ENCODE measurements around the gene CBARP. TPM values are rescaled to one million over a fixed set of nuclear protein-coding genes. Genes with fewer than 3 reads are reported as not detected.
A peak's percentile ranks its signal among the peaks of the same experiment; 100 is the strongest.

CBARP gene
- total RNA-seq, 1 experiment from 2014 or later: 28.4 TPM

DNA sequence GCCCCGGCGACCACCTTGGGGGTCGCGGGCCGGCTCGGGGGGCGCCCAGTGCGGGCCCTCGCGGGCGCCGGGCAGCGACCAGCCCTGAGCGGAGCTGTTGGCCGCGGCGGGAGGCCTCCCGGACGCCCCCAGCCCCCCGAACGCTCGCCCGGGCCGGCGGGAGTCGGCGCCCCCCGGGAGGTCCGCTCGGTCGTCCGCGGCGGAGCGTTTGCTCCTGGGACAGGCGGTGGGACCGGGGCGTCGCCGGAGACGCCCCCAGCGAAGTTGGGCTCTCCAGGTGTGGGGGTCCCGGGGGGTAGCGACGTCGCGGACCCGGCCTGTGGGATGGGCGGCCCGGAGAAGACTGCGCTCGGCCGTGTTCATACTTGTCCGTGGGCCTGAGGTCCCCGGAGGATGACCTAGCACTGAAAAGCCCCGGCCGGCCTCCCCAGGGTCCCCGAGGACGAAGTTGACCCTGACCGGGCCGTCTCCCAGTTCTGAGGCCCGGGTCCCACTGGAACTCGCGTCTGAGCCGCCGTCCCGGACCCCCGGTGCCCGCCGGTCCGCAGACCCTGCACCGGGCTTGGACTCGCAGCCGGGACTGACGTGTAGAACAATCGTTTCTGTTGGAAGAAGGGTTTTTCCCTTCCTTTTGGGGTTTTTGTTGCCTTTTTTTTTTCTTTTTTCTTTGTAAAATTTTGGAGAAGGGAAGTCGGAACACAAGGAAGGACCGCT, 31.5 kb downstream of the CBARP start:
- H3K14ac ChIP-seq (ENCODE audit: insufficient read depth, low read length): no peak overlapping the region
- H2BK120ac ChIP-seq (ENCODE audit: low read depth, low read length, poor library complexity, severe bottlenecking): no peak overlapping the region
- peaks cover 27% of the 10 kb centered on the region; the same call in 1 of the 2 replicates for H3K79me2 ChIP-seq (ENCODE audit: insufficient read depth, low read length)
- no peak overlapping the region for H3K56ac ChIP-seq (ENCODE audit: insufficient read length, low read depth, low read length)
- no peaks in the 10 kb centered on the region for H3K27me3 Mint-ChIP-seq (ENCODE audit: low read depth)
- H3K9me3 Mint-ChIP-seq: no peaks in the 10 kb centered on the region
- WGBS (ENCODE audit: extremely low coverage, insufficient read length, low lambda C conversion rate): no CpG with 5 or more reads among the region's 78 CpGs
- H3K23me2 ChIP-seq (ENCODE audit: insufficient read length, low read depth, low read length, poor library complexity, severe bottlenecking): peaks cover 14% of the 10 kb centered on the region
- H3K18ac ChIP-seq (ENCODE audit: insufficient read length, low read depth, low read length): no peak overlapping the region
- no peaks in the 10 kb centered on the region for H3K9me3 ChIP-seq (ENCODE audit: control insufficient read depth, low read depth, low read length)
- H2BK5ac ChIP-seq (ENCODE audit: insufficient read length, low read length): no peak overlapping the region
- no peak overlapping the region for H2BK20ac ChIP-seq (ENCODE audit: low read depth, low read length, poor library complexity, severe bottlenecking)
- H3K4me2 ChIP-seq (ENCODE audit: insufficient read depth, insufficient read length, low read length): peak overlapping the region; percentile 99
- no peak overlapping the region for H3T11ph ChIP-seq (ENCODE audit: low read length)
- H3K9ac ChIP-seq (ENCODE audit: extremely low read depth, insufficient read length, low read length): peak overlapping the region; percentile 76
- no peak overlapping the region for H2BK15ac ChIP-seq (ENCODE audit: low read depth, low read length)
- peaks cover 7 to 21% (median 17%) of the 10 kb centered on the region in 3 experiments for H3K36me3 Mint-ChIP-seq (ENCODE audit: insufficient read depth in 1 of 3, low read depth in 3 of 3)
- peaks cover 15 to 22% of the 10 kb centered on the region in 2 experiments for H3K4me1 Mint-ChIP-seq
- H4K20me1 ChIP-seq (ENCODE audit: control insufficient read depth, insufficient read depth, insufficient read length): peaks cover 4% of the 10 kb centered on the region
- no peak overlapping the region for H4K91ac ChIP-seq (ENCODE audit: insufficient read length, low read depth, low read length)
- no peaks in the 10 kb centered on the region for H3K4me1 ChIP-seq (ENCODE audit: insufficient read depth, low read length)
- H4K5ac ChIP-seq (ENCODE audit: insufficient read length, low read depth, low read length): no peak overlapping the region
- H2BK12ac ChIP-seq (ENCODE audit: insufficient read length, low read depth, low read length): no peak overlapping the region
- TF ChIP-seq, protein P1, sequence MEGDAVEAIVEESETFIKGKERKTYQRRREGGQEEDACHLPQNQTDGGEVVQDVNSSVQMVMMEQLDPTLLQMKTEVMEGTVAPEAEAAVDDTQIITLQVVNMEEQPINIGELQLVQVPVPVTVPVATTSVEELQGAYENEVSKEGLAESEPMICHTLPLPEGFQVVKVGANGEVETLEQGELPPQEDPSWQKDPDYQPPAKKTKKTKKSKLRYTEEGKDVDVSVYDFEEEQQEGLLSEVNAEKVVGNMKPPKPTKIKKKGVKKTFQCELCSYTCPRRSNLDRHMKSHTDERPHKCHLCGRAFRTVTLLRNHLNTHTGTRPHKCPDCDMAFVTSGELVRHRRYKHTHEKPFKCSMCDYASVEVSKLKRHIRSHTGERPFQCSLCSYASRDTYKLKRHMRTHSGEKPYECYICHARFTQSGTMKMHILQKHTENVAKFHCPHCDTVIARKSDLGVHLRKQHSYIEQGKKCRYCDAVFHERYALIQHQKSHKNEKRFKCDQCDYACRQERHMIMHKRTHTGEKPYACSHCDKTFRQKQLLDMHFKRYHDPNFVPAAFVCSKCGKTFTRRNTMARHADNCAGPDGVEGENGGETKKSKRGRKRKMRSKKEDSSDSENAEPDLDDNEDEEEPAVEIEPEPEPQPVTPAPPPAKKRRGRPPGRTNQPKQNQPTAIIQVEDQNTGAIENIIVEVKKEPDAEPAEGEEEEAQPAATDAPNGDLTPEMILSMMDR (conservative IDR thresholded peaks at IDR 0.05): no peak
- H3K27me3 ChIP-seq (ENCODE audit: insufficient read depth, low read length): no peaks in the 10 kb centered on the region
- no peak overlapping the region for H2AK5ac ChIP-seq (ENCODE audit: insufficient read length, low read length)
- peak overlapping the region in 2 of 3 experiments; percentile 6 to 73; a peak in 2 of 7 replicates for H3K27ac Mint-ChIP-seq
- no peak overlapping the region for H3K27ac ChIP-seq (ENCODE audit: insufficient read length, low read depth, low read length)
- no peak overlapping the region for H2AFZ ChIP-seq (ENCODE audit: low read length)
- H3K23ac ChIP-seq (ENCODE audit: insufficient read length, low read depth, low read length): no peak overlapping the region
- no peak for DNase-seq
- peaks cover 9% of the 10 kb centered on the region for H3K79me1 ChIP-seq (ENCODE audit: insufficient read depth, low read depth, low read length, poor library complexity, severe bottlenecking)
- H3K4ac ChIP-seq (ENCODE audit: low read depth, low read length): no peak overlapping the region
- H3K4me3 Mint-ChIP-seq: peak overlapping the region; percentile 87 to 88
- H4K8ac ChIP-seq (replicated peaks; ENCODE audit: insufficient read length, low read depth, low read length): no peak overlapping the region

Data from H9 (cell line).